Natural killer cell treated with Interleukin-12 subunit alpha and Interleukin-12 subunit beta and Interleukin-15 and Interleukin-18, amount 100 ng/mL, for 72 hours (primary cell): ENCODE data around the gene LCE7A. TPM values are rescaled to one million over a fixed set of nuclear protein-coding genes. Genes with fewer than 3 reads are reported as not detected.

Experiments used
- ATAC-seq, 2 donors: fragments of 150-1000 bp; cut with Tn5 transposase in 1 of 2; sonication (Bioruptor Pico), chemical (Tn5 transposase) in 1 of 2; 2 replicates each; pipeline ENCODE4 v1.10.0; 2021
- DNase-seq: peaks from one replicate; pipeline ENCODE4 v3.0.0; 2022; ENCODE audit warnings: low spot score
- H3K27ac Mint-ChIP-seq, 2 donors: 1 replicate in 1 of 2; 2 replicates in 1 of 2; pipeline ENCODE4 v1.8.0; 2022; ENCODE audit warnings: mixed read lengths in 2 of 2, mild to moderate bottlenecking in 1 of 2, moderate library complexity in 1 of 2
- H3K27me3 Mint-ChIP-seq, 2 donors: 1 replicate in 1 of 2; 2 replicates in 1 of 2; pipeline ENCODE4 v1.8.0; 2022; ENCODE audit warnings: mixed read lengths in 2 of 2
- H3K36me3 Mint-ChIP-seq: one replicate; pipeline ENCODE4 v1.8.0; 2022; ENCODE audit warnings: mixed read lengths
- H3K4me1 Mint-ChIP-seq, 2 donors: 1 replicate in 1 of 2; 2 replicates in 1 of 2; pipeline ENCODE4 v1.8.0; 2022; ENCODE audit warnings: low read depth in 2 of 2, mixed read lengths in 2 of 2, mild to moderate bottlenecking in 1 of 2
- H3K4me3 Mint-ChIP-seq: one replicate; pipeline ENCODE4 v1.8.0; 2022; ENCODE audit warnings: mixed read lengths
- H3K9me3 Mint-ChIP-seq: 2 replicates; pipeline ENCODE4 v1.8.0; 2022; ENCODE audit warnings: mixed read lengths
- total RNA-seq, 2 donors: library from RNA; stranded (reverse); gene quantifications; one replicate each; pipeline ENCODE4 v1.2.3, GENCODE V29; 2022

LCE7A gene
- not detected for total RNA-seq

GRCh38 chr1:152859696-152860095, at the start of gene LCE7A:
Gene LCE7A (plus strand): TSS chr1:152859996. CDS start chr1:152860698, 702 bp downstream.
- DNase-seq = no peak
- no peaks in the 10 kb centered on the region for H3K36me3 Mint-ChIP-seq
- peaks cover 16 to 19% of the 10 kb centered on the region in 2 donors for H3K27me3 Mint-ChIP-seq
- H3K27ac Mint-ChIP-seq = no peak within 1 kb of the TSS
- H3K9me3 Mint-ChIP-seq = no peaks in the 10 kb centered on the region
- H3K4me3 Mint-ChIP-seq = no peak within 1 kb of the TSS
- no peaks in the 10 kb centered on the region for H3K4me1 Mint-ChIP-seq
- ATAC-seq = no peak

- peaks cover 5 to 25% of the 10 kb centered on the region in 2 donors for H3K27me3 Mint-ChIP-seq
- DNase-seq = no peak
- H3K27ac Mint-ChIP-seq = no peak overlapping the region
- peak in 1 of 2 donors; percentile 63 for ATAC-seq
- H3K36me3 Mint-ChIP-seq = no peaks in the 10 kb centered on the region
- H3K4me1 Mint-ChIP-seq = no peaks in the 10 kb centered on the region
- H3K4me3 Mint-ChIP-seq = no peak overlapping the region
- no peaks in the 10 kb centered on the region for H3K9me3 Mint-ChIP-seq
These were observed 48.7 kb upstream of the LCE7A start for GRCh38 chr1:152811050-152811449.

GRCh38 chr1:152811671-152812070, 48.1 kb upstream of the LCE7A start, which contains the start of gene LCE1B:
Gene LCE1B (plus strand): TSS chr1:152811971. CDS start chr1:152812447, 476 bp downstream.
- DNase-seq = no peak
- no peak within 1 kb of the TSS for H3K4me3 Mint-ChIP-seq
- no peaks in the 10 kb centered on the region for H3K36me3 Mint-ChIP-seq
- no peaks in the 10 kb centered on the region for H3K9me3 Mint-ChIP-seq
- peaks cover 5 to 29% of the 10 kb centered on the region in 2 donors for H3K27me3 Mint-ChIP-seq
- H3K4me1 Mint-ChIP-seq = no peaks in the 10 kb centered on the region
- no peak for ATAC-seq
- no peak within 1 kb of the TSS for H3K27ac Mint-ChIP-seq

GRCh38 chr1:152817309-152817708, 42.5 kb upstream of the LCE7A start:
- Mint-ChIP-seq H3K36me3 (no peaks in the 10 kb centered on the region), H3K27me3 (peaks cover 16 to 28% of the 10 kb centered on the region in 2 donors), H3K4me1 (no peaks in the 10 kb centered on the region), H3K4me3 (no peak overlapping the region), H3K9me3 (no peaks in the 10 kb centered on the region), H3K27ac (no peak overlapping the region)
- ATAC-seq = no peak
- DNase-seq = no peak

- Mint-ChIP-seq H3K4me1 (no peaks in the 10 kb centered on the region), H3K27me3 (peaks cover 34 to 45% of the 10 kb centered on the region in 2 donors)
These were observed 36.5 kb upstream of the LCE7A start for GRCh38 chr1:152823294-152823693.

GRCh38 chr1:152824964-152825363, 34.8 kb upstream of the LCE7A start:
- no peaks in the 10 kb centered on the region for H3K9me3 Mint-ChIP-seq
- no peak overlapping the region for H3K4me3 Mint-ChIP-seq
- H3K4me1 Mint-ChIP-seq = no peaks in the 10 kb centered on the region
- DNase-seq (no peak), ATAC-seq (peak in 1 of 2 donors; percentile 20)
- H3K27ac Mint-ChIP-seq = no peak overlapping the region
- H3K36me3 Mint-ChIP-seq = no peaks in the 10 kb centered on the region
- H3K27me3 Mint-ChIP-seq = peaks cover 33 to 51% of the 10 kb centered on the region in 2 donors

More at GRCh38 chr1:152823294-152823693, 36.5 kb upstream of the LCE7A start:
- H3K27ac Mint-ChIP-seq = no peak overlapping the region
- no peaks in the 10 kb centered on the region for H3K36me3 Mint-ChIP-seq
- no peak overlapping the region for H3K4me3 Mint-ChIP-seq
- H3K9me3 Mint-ChIP-seq = no peaks in the 10 kb centered on the region
- no peak for ATAC-seq
- DNase-seq = no peak

- ATAC-seq (no peak), DNase-seq (no peak)
- H3K4me1 Mint-ChIP-seq = no peaks in the 10 kb centered on the region
- peaks cover 30 to 64% of the 10 kb centered on the region in 2 donors for H3K27me3 Mint-ChIP-seq
- H3K27ac Mint-ChIP-seq = no peak within 1 kb of the TSS
- no peak within 1 kb of the TSS for H3K4me3 Mint-ChIP-seq
- no peaks in the 10 kb centered on the region for H3K36me3 Mint-ChIP-seq
- no peaks in the 10 kb centered on the region for H3K9me3 Mint-ChIP-seq
These were observed 32.6 kb upstream of the LCE7A start, which contains the start of gene LCE1A for GRCh38 chr1:152827173-152827572. Gene LCE1A (plus strand): TSS chr1:152827473. CDS start chr1:152827473, 0 bp downstream.

GRCh38 chr1:152836870-152837269, 22.9 kb upstream of the LCE7A start:
- Mint-ChIP-seq H3K27ac (no peak overlapping the region), H3K36me3 (no peaks in the 10 kb centered on the region), H3K27me3 (peaks cover 12 to 30% of the 10 kb centered on the region in 2 donors), H3K9me3 (no peaks in the 10 kb centered on the region), H3K4me3 (no peak overlapping the region), H3K4me1 (no peaks in the 10 kb centered on the region)
- DNase-seq = no peak
- no peak for ATAC-seq

GRCh38 chr1:152842556-152842955, 17.2 kb upstream of the LCE7A start, which contains the start of gene LCE6A:
Gene LCE6A (plus strand): TSS chr1:152842856. CDS start chr1:152843521, 665 bp downstream.
- H3K27ac Mint-ChIP-seq = peak within 1 kb of the TSS in 1 of 2 donors; percentile 43
- no peaks in the 10 kb centered on the region for H3K36me3 Mint-ChIP-seq
- H3K9me3 Mint-ChIP-seq = no peaks in the 10 kb centered on the region
- peaks cover 22 to 32% of the 10 kb centered on the region in 2 donors for H3K27me3 Mint-ChIP-seq
- no peak within 1 kb of the TSS for H3K4me3 Mint-ChIP-seq
- ATAC-seq (no peak), DNase-seq (no peak)
- no peaks in the 10 kb centered on the region for H3K4me1 Mint-ChIP-seq

GRCh38 chr1:152855661-152856060, 4.1 kb upstream of the LCE7A start:
- H3K4me1 Mint-ChIP-seq = no peaks in the 10 kb centered on the region
- no peak overlapping the region for H3K27ac Mint-ChIP-seq
- peaks cover 23 to 25% of the 10 kb centered on the region in 2 donors for H3K27me3 Mint-ChIP-seq
- H3K36me3 Mint-ChIP-seq = no peaks in the 10 kb centered on the region
- DNase-seq (no peak), ATAC-seq (no peak)
- H3K4me3 Mint-ChIP-seq = no peak overlapping the region
- no peaks in the 10 kb centered on the region for H3K9me3 Mint-ChIP-seq

GRCh38 chr1:152858062-152858461, 1.7 kb upstream of the LCE7A start:
- peaks cover 16 to 26% of the 10 kb centered on the region in 2 donors for H3K27me3 Mint-ChIP-seq

GRCh38 chr1:152860129-152860528, 333 bp downstream of the LCE7A start:
- H3K36me3 Mint-ChIP-seq = no peaks in the 10 kb centered on the region
- peaks cover 16 to 19% of the 10 kb centered on the region in 2 donors for H3K27me3 Mint-ChIP-seq
- DNase-seq (no peak), ATAC-seq (no peak)
- no peak overlapping the region for H3K27ac Mint-ChIP-seq
- H3K9me3 Mint-ChIP-seq = no peaks in the 10 kb centered on the region
- H3K4me3 Mint-ChIP-seq = no peak overlapping the region
- no peaks in the 10 kb centered on the region for H3K4me1 Mint-ChIP-seq

More at GRCh38 chr1:152858062-152858461, 1.7 kb upstream of the LCE7A start:
- H3K9me3 Mint-ChIP-seq = no peaks in the 10 kb centered on the region
- no peaks in the 10 kb centered on the region for H3K36me3 Mint-ChIP-seq
- H3K27ac Mint-ChIP-seq = no peak overlapping the region
- no peaks in the 10 kb centered on the region for H3K4me1 Mint-ChIP-seq
- DNase-seq (no peak), ATAC-seq (no peak)
- no peak overlapping the region for H3K4me3 Mint-ChIP-seq

- no peak overlapping the region for H3K27ac Mint-ChIP-seq
- H3K4me3 Mint-ChIP-seq = no peak overlapping the region
- no peak for ATAC-seq
- H3K36me3 Mint-ChIP-seq = no peaks in the 10 kb centered on the region
- H3K9me3 Mint-ChIP-seq = no peaks in the 10 kb centered on the region
- H3K27me3 Mint-ChIP-seq = peaks cover 16 to 19% of the 10 kb centered on the region in 2 donors
- no peak for DNase-seq
- no peaks in the 10 kb centered on the region for H3K4me1 Mint-ChIP-seq
These were observed 1.6 kb downstream of the LCE7A start for GRCh38 chr1:152861374-152861773.

- ATAC-seq = no peak
- H3K27ac Mint-ChIP-seq = no peak overlapping the region
- H3K4me3 Mint-ChIP-seq = no peak overlapping the region
- H3K9me3 Mint-ChIP-seq = no peaks in the 10 kb centered on the region
- DNase-seq = no peak
- peaks cover 5 to 10% of the 10 kb centered on the region in 2 donors for H3K27me3 Mint-ChIP-seq
- no peaks in the 10 kb centered on the region for H3K36me3 Mint-ChIP-seq
- H3K4me1 Mint-ChIP-seq = no peaks in the 10 kb centered on the region
These were observed 4.6 kb downstream of the LCE7A start for GRCh38 chr1:152864443-152864842.

- H3K4me3 Mint-ChIP-seq = no peak overlapping the region
These were observed 6.5 kb downstream of the LCE7A start for GRCh38 chr1:152866321-152866720.

More at GRCh38 chr1:152866321-152866720, 6.5 kb downstream of the LCE7A start:
- Mint-ChIP-seq H3K9me3 (no peaks in the 10 kb centered on the region), H3K27ac (no peak overlapping the region), H3K27me3 (peaks cover 2% of the 10 kb centered on the region in 2 donors), H3K36me3 (no peaks in the 10 kb centered on the region), H3K4me1 (no peaks in the 10 kb centered on the region)
- ATAC-seq = no peak
- no peak for DNase-seq
